ENCODE results near the gene NAA10.
"Not testable (repeated sequence)": the region's sequence is repeated elsewhere in the genome, so short reads cannot be mapped to it uniquely, and the experiment has no call there.

The NAA10 gene

DNA sequence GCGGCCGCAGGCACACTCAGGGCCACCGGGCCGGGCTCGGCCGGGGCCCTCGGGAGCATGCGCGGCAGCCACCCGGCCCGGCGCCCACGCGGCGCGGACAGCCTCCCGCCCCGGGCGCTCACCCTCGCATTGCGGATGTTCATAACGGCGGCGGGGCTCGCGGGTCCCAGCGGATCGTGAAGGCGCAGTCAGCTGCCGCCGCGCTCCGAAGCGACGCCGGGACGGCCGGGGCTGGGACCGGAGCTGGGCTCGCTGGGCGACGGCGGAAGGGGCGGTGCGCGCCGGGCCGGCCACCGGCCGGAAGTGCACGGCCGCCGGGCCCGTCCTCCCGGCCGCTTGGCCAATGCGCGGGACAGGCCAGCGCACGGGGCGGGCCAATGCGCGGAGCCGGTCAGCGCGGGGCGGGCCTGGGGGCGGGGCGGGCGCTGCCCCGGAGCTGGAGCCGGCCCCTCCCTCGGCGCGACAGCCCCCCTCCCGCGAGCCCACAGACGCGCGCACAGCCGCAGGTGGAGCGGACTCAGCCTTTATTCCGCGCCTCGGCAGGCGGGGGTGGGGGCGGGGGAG is at the start of gene NAA10:
TSS of gene NAA10 (minus strand) at position 276 of the 564 bp plus-strand sequence. CDS start at position 143, 133 bp downstream.
- DNase-seq (ENCODE audit: low spot score) = peak; percentile 59

DNA sequence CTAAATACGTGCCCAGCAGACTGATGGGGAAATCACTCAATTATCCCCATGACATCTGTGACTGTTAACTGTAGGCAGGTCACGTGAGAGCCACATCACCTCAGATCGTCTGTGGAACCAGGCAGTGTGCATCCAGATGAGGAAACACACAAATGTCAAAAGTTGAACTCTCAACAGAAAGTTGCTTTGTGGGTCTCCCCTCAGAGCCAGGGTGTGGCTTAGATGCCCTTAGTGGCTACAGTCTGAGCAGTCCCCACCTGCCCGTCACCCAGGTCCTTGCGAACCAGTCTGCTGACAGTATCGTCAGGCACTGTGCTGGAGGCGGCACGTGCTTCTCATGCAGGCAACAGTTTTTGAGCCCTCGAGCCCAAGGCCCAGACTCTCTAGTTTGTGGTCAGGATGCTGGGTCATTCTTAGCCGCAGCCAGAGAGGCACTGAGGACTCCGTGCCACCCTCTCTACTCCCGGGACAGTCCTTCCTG is 48.5 kb upstream of the NAA10 start:
- DNase-seq (ENCODE audit: low spot score) = no peak

DNA sequence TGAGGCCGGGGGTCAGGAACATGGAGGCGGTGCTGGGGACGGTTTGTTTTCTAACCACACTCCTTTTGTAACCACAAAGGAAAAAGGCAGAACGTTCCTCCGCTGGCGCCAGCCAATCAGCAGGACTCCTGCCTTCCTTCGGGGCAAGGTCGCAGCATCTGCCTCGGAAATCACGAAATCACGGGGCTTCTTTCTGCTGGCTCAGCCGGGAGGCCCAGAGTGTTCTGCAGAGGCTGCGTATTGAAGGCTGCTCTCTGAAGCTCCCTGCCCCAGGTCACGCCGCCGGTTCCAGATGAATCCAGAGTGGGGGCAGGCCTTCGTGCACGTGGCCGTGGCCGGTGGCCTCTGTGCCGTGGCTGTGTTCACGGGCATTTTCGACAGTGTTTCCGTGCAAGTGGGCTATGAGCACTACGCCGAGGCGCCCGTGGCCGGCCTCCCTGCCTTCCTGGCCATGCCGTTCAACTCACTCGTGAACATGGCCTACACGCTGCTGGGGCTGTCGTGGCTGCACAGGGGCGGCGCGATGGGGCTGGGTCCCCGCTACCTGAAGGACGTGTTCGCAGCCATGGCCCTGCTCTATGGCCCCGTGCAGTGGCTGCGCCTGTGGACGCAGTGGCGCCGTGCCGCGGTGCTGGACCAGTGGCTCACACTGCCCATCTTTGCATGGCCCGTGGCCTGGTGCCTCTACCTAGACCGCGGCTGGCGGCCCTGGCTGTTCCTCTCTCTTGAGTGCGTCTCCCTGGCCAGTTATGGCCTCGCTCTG is 47.1 kb upstream of the NAA10 start:
- no peak for DNase-seq (ENCODE audit: low spot score)

DNA sequence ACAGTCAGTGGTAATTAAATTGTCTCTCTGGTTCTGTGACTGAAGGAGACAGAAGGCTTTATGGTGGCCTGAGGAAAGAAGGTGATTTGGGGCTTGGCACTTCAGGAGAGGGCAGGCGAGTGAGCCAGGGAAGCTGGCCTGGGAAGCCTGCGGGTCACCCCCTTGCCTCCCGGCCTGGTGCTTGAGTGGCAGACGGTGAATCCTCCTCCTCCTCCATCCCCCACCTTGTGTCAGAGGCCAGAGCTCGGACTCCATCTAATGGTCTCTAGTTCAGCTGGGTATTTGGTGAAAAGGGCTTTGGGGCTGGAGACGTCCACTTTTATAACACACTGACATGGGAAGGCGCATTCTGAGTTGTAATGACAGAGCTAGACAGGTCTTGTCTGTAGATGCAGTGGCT is 46.4 kb upstream of the NAA10 start:
- DNase-seq (ENCODE audit: low spot score) = no peak

DNA sequence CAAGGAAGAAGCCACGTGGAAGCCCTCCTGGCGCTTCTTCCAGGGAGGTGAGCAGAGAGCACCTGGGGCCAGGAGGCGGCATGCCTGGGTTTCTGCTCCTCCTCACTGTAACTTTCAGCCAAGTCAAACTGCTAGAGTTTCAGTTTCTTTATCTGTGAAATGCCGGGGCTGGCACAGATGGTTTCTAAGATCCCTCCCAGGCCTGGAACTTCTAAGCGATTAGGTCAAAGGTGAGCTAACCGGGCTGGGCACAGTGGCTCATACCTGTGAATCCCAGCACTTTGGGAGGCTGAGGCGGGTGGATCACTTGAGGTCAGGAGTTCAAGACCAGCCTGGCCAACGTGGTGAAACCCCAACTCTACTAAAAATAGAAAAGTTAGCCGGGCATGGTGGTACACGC is 45.6 kb upstream of the NAA10 start:
- DNase-seq (ENCODE audit: low spot score) = not testable (repeated sequence)

DNA sequence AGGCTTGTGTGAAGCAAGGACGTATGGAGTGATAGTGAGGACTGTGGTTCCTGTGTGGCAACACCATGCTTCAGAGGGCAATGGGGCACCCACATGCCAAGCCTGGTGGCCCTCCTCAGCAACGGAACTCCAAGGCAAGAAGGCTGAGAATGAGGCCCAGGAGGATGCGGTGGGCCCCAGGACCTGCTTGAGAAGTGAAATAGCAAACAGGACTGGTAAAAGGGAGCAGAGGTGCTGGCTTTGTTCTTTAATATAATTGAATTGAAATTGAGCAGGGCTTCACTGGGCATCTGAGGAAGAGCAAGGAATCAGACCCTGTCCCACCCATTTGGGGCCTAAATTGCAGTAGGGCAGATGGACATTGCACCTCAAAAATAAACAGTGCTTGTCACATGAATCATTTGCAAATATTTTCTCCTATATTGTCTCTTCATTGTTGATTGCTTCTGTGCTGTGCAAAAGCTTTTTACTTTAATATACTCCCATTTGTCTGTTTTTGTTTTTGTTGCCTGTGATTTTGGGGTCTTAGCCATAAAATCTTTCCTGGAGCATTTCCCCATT is 40.0 kb upstream of the NAA10 start:
- no peak for DNase-seq (ENCODE audit: low spot score)

DNA sequence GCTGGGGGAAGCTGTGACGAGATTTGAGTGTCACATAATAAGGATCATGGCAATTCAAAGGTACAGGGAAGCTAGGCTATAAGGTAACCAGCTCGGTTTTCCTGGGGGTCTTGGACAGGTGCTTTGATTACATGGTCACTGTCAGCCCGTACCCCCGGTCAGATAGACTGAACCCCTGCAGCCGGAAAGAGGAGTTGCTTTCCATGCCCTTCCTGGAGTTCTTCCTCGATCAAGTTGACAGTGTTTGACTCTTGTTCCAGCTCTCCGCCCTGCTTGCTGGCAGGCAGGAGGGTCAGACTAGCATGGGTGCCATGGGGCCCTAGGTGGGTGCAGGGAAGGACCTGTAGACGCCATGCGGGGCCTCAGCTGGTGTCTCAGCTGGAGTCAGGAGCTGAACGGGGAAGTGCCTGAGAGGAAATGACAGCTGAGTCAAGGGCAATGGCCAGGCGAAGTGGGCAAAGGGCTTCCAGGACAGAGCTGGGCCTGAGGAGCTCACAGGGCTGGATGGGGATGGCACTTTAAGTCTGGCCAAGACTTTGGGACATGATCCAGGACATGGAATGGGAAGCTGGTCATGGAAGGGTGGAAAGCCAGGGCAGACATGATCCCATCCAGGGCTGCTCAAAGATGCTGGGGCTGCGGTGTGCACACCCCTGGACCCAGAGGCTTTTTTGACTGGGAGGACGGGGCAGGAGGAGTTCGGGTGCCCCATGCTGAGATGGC is 39.3 kb upstream of the NAA10 start:
- DNase-seq (ENCODE audit: low spot score) = no peak

DNA sequence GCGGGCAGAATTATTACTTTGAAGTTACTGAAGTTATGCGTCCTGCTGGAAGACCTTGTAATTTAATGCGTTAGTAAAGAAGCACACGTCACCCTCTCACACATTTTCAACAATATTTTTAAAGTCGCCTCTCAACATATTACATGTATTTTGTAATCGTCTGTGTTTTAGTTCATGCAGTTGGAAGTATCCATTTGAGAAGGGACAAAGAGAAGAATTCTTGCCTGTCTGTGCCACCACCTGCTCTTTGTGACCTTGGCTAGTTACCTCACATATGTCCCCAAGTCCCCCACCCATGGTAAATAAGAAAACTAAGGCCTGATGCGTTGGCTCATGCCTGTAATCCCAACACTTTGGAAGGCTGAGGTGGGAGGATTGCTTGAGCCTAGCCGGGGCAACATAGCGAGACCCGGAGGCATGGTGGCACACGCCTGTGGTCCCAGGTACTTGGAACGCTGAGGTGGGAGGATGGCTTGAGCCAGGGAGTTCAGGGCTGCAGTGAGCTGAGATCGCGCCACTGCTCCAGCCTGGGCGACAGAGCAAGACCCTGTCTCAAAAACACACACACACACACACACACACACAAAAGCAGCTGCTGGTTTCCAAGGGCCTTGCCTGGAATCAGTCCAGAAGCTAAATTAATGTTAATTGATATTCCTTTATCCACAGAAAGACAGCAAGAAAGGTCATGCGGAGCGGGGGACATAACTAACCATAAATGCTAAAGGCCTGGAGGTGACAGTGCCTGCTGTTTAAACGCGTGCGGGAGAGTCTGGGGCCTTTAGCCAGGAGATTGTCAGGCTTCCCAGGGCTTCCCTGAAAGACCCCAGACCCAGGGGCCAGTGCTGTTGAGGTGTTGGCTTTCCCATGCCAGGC is 38.5 kb upstream of the NAA10 start:
- DNase-seq (ENCODE audit: low spot score) = no peak

DNA sequence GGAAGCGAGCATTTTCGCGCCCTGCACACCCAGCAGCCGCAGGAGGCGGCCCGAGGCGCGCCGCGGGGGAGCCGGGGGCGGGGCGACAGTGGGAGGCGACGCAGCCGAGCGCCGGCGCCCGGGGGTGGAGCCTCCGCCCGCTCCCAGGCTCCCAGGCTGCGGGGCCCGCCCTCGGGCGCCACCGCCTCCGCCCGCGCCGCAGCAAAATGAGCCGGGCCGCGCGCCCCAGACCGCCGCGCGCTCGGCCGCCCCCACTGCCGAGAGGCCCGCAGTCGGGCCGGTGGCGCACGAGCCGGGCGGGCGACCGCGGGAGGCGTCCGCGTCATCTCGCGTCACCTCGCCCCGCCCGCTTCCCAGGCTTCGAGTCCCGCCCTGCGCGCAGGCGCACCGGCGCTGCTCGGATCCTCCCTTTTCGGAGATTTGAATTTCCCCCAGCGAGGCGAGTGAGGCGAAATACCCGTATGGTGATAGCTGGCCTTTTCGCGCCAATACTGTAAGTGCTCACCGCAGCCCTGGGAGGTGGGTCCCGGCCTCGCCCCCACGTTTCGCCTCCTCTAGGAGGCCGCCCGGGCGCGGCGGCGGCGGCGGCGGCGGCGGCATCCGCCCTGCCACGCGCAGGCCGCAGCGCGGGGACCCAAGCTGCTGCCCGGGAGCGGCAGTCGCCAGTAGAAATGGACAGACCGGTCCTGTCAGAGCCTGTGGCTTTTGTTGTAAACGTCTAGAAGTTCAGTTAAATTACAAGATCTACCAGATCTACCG is 37.7 kb upstream of the NAA10 start, which contains the start of gene TMEM187:
TSS of gene TMEM187 (plus strand) at position 387 of the 759 bp plus-strand sequence. CDS start 9,309 bp downstream, outside the sequence.
- DNase-seq (ENCODE audit: low spot score) = peak; percentile 82

DNA sequence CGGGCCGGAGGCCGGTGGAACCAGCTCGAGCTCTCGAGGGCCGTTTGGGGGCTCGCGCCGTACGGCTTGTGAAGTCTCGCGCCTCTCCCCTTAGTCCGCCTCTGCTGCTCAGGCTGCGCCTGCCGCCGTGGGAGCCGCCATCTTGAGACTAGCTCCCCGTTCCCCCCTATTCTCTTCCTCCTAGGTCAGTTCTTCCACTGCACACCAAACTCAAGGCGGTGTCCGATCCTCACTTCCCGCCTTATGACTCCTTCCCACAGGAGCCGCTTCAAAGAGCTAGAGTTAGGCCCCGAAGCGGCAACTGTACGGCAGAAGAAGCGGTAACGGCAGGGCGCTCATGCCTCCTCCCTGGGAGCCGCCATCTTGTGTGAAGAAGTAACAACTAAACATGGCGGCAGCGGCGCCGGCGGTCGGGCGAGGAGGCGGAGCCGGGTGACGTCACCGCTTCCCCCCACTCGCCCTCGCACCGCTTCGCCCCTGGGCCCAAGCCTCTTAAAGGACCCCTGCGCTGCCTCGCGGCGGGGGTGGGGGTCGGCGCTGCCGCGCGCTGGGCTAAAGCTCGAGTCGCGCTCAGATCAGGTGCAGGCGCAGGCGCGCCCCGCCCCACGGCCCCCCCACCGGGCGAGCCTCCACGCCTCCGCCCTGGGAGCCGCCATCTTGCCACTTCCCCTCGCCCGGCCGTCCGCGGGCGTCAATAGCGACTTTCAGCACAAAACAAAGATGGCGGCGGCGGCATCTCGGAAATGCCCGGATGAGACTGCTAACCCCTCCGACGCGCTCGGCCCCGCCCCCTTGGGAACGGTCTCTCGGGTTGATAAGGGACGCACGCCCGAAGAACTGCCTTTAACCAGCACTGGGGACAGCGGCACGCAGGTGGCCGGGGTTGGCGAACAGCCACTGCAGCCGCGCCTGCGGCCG is 36.9 kb upstream of the NAA10 start, which contains the start of gene HCFC1:
TSS of gene HCFC1 (minus strand) at position 369 of the 918 bp plus-strand sequence. CDS start 978 bp downstream, outside the sequence.
- DNase-seq (ENCODE audit: low spot score) = peak; percentile 86

DNA sequence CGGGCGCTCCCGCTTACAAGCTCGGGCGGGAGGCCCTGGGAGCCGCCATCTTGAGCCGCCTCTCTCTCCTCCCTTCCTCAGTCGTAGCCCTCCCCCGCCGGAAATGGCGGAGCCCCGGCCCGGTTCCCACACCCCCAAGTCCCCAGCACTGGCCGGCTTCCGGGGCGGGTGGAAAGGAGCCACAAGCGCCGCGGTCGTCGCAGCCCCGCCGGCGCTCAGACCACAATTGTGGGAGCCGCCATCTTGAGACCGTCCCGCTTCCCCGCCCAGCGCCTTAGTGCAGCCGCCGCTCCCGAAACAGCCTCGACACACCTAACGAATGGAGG is 36.2 kb upstream of the NAA10 start:
- peak; percentile 84 for DNase-seq (ENCODE audit: low spot score)

DNA sequence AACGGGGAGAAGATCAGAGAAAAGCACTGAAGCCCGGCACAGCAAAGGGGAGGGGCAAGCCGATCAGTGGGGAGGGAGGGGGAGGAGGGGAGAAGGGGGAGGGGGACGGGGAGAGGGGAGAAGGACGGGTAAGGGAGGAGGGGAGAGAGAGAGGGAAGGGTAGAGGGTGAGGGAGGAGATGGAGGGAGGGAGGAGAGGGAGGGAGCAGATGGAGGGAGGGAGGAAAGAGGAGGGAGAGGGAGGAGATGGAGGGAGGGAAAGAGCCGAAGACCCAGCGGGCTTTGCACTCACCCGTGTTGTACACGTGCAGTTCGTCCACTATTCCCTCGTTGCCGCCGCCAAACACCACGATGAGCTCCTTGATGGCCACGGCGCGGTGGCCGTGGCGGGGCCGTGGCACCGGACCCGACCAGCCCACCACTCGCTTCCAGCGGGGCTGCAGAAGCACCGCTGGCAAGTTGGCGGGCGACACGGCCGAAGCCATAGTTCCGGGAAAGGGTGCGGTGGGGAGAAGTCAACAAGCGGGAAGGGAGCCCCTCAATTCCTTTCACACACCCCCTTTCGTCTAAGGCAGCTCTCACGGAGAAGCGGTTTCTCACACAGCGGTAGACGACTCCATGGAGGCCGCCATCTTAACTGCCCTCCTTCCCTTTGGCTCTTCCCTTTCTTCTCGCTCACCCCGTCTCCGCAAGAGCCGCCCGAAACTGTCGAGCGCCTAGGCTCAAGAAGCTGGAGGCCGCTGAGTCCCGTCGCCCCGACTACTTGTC is 35.7 kb upstream of the NAA10 start:
- DNase-seq (ENCODE audit: low spot score) = peak; percentile 81

DNA sequence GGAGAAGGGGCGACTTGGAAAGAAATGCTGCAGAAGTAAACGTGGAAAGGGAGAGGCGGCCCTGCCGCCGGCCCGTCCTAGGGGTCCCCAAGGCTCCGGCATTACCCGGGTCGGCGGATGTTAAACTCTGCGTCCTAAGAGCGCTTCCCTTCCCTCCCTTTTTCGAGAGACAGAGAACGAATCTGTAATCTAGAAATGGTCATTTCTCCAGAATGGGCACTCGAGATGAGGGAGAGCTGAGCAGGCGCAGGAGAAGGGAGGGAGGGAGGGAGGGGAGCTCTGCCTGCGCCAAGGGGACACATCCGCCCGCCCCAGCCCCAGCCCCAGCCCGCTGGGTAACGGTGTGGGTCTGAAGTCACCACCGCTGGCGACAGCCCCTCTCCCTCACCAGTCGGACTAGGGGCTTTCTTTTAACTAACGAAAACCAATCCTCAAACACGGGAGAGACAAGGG is 35.1 kb upstream of the NAA10 start:
- peak; percentile 59 for DNase-seq (ENCODE audit: low spot score)

DNA sequence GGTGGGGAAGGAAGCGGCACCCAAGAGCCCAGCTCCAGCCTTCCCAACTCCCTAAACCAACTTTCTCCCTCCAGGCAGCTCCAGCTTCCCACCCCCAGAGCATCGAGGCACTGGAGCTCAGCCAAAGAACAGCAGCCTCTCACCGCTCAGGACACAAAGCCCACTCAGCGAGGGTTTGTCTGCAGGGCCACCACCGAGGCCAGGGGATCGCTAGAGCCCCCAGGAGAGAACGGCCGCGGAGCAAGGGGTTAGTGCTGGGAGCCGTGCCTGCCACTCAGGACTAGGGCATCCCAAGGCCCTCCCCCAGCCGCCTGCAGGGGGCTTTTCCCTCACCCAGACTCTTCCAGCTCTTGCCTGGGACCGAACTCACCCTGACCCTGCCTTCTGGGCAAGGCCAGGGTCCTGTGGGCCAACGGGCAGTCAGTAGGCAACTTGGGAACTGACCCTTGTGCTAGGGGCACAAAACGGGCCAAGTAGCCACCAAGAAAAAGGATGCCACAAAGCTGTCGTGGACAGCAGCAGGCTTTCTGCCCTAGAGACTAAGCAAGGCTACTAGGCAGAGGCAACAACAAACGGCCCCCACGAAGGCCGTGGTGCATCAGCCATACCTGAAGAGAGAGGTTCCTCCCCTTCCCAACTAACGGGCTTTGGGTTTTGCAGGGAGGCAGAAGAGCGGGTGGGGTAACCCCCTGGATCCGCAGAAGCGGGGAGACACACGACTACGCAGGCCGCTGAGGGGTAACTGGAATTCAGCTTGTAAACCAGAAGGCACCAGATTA is 34.5 kb upstream of the NAA10 start:
- DNase-seq (ENCODE audit: low spot score) = no peak

DNA sequence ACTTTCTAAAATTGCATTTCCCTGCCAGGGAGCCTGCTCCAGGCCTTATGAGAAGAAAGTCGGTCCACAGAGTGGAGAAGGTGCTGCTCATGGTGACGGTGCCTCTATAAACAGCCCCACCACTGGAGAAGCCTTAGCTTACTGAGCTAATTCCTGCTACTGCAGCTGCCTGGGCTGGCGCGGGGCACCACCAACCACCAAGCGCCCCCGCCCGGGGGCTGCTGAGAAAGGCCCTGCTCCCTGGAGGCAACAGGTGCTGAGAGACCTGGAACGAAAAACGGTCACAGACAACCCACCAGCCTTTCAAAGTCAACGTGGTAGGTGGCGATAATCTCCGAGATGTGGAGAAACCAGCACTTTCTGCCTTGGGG is 33.9 kb upstream of the NAA10 start:
- DNase-seq (ENCODE audit: low spot score) = no peak

DNA sequence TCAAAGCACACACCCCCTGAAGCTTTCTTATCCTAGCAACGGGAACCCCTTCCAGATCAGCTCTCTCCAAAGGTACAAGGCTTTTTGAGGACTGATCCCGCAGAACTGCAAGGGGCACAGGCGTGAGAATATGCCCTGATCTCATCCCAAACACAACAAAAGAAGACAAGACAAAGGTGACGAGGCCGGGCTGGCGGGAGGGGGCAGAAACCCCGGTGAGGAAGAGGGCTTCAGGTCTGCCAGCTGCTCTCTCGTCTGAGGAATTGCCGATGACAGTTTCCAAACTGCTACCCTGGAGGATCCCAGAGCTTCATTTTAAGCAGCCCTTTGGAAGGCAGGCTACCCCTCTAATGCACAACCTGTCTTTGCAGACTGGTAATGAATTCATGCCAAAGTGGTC is 33.4 kb upstream of the NAA10 start:
- DNase-seq (ENCODE audit: low spot score) = no peak

DNA sequence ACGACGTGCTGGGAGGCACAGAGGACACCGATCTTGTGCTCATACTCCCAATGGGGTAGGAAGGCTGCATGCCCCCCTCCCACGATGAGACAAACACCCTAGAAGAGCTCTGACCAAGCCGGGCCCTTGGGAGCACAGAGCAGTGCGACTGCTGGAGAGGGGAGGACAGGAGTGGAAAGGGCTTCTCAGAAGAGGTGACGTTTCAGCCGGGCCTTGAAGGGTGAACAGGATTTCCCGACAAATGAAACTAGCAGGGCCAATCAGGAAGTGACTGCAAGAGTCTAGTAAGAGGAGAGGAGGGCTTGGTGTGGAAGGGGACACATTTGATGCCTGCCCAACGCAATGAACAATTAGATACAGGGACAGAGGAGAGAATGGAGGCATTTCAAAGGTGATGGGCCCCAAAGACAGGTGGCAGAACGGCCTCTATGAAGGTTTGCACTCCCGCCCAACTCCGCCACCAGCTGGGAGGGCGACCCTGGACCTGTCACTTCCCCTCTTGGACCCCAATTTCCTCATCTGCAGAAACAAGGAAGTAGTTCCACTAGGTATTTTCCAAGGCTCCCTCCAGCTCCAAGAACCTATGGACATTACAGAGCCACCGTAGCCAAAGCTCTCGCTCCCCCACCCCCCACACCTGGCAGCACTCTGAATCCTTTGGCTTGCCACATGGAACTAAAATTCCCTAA is 32.8 kb upstream of the NAA10 start:
- no peak for DNase-seq (ENCODE audit: low spot score)
